ENCODE data around the gene RBM33. TPM values are rescaled to one million over a fixed set of nuclear protein-coding genes. Genes with fewer than 3 reads are reported as not detected.
A peak's percentile ranks its signal among the peaks of the same experiment; 100 is the strongest.

RBM33 gene
- total RNA-seq, 8 experiments from 2014 or later, result 13.3 to 52.0 (median 29.3) TPM

- in situ Hi-C loops (cut with MboI; ENCODE audit: low pct_unique_long_range_greater_than_20kb in 2 of 9, low sequenced_read_pairs in 9 of 9, unreplicated experiment in 9 of 9), result loop anchor here in 3 of 9 experiments (25.0 kb wide), 2 partner anchors 660 to 1010 kb away; no protein-coding TSS in a partner anchor
- Histone ChIP-seq H3K4me3 (no peak overlapping the region), H3K27ac (no peak overlapping the region), H3K4me1 (replicated peaks in 1 of 2) (peaks cover 0 to 8% of the 10 kb centered on the region in 2 donors)
- no peak for ATAC-seq (replicated peaks in 6 of 8)
- 10 to 67% (median 36%) methylated on average over 4 to 6 of the region's 6 CpGs for WGBS, 10 experiments
Observed at GRCh38 chr7:155802291-155802690, 157.8 kb downstream of the RBM33 start.

GRCh38 chr7:155802906-155803417, 158.5 kb downstream of the RBM33 start:
- in situ Hi-C loops (cut with MboI; ENCODE audit: low pct_unique_long_range_greater_than_20kb in 2 of 9, low sequenced_read_pairs in 9 of 9, unreplicated experiment in 9 of 9), result loop anchor here in 3 of 9 experiments (25.0 kb wide), 2 partner anchors 659 to 1009 kb away; no protein-coding TSS in a partner anchor
- Histone ChIP-seq H3K4me3 (peak overlapping the region in 1 of 5 donors; percentile 32), H3K4me1 (replicated peaks in 1 of 2) (peaks cover under 1 to 14% of the 10 kb centered on the region in 2 donors), H3K27ac (no peak overlapping the region)
- 6% methylated on average over 9 of the region's 70 CpGs; no CpG with 5 or more reads in 9 of the 10 experiments for WGBS, 10 experiments
- no peak for ATAC-seq (replicated peaks in 6 of 8)

GRCh38 chr7:155803418-155804376, 159.2 kb downstream of the RBM33 start:
- Histone ChIP-seq H3K4me3 (peak overlapping the region in 3 of 5 donors; percentile 14 to 32 (median 22)), H3K27ac (no peak overlapping the region), H3K4me1 (replicated peaks in 1 of 2) (peaks cover 8 to 17% of the 10 kb centered on the region in 2 donors)
- peak in 6 of 8 experiments; percentile 1 to 41 (median 30) for ATAC-seq (replicated peaks in 6 of 8)
- WGBS, 10 experiments, result 0 to 13% (median 0%) methylated on average over 2 to 11 of the region's 96 CpGs; no CpG with 5 or more reads in 5 of the 10 experiments
- in situ Hi-C loops (cut with MboI; ENCODE audit: low pct_unique_long_range_greater_than_20kb in 2 of 9, low sequenced_read_pairs in 9 of 9, unreplicated experiment in 9 of 9), result loop anchor here in 3 of 9 experiments (25.0 kb wide), 2 partner anchors 659 to 1009 kb away; no protein-coding TSS in a partner anchor

- Histone ChIP-seq H3K4me3 (peak overlapping the region; percentile 1 to 32 (median 27)), H3K4me1 (replicated peaks in 1 of 2) (peaks cover 13 to 23% of the 10 kb centered on the region in 2 donors), H3K27ac (no peak overlapping the region)
- ATAC-seq (replicated peaks in 6 of 8), result peak in 5 of 8 experiments; percentile 45 to 55 (median 52)
- no CpG with 5 or more reads among the region's 17 CpGs for WGBS, 10 experiments
- in situ Hi-C loops (cut with MboI; ENCODE audit: low pct_unique_long_range_greater_than_20kb in 2 of 9, low sequenced_read_pairs in 9 of 9, unreplicated experiment in 9 of 9), result loop anchor here in 3 of 9 experiments (25.0 kb wide), 2 partner anchors 658 to 1008 kb away; no protein-coding TSS in a partner anchor
Observed at GRCh38 chr7:155804431-155804831, 160.0 kb downstream of the RBM33 start.

GRCh38 chr7:155804897-155805825, 160.7 kb downstream of the RBM33 start:
- in situ Hi-C loops (cut with MboI; ENCODE audit: low pct_unique_long_range_greater_than_20kb in 2 of 9, low sequenced_read_pairs in 9 of 9, unreplicated experiment in 9 of 9), result loop anchor here in 3 of 9 experiments (25.0 kb wide), 2 partner anchors 657 to 1007 kb away; no protein-coding TSS in a partner anchor
- Histone ChIP-seq H3K4me3 (peak overlapping the region; percentile 4 to 32 (median 27)), H3K27ac (no peak overlapping the region), H3K4me1 (replicated peaks in 1 of 2) (peaks cover 16 to 29% of the 10 kb centered on the region in 2 donors)
- ATAC-seq (replicated peaks in 6 of 8), result peak; percentile 55 to 86 (median 77)
- WGBS, 10 experiments, result 0 to 3% (median 0%) methylated on average over 1 to 16 of the region's 91 CpGs; no CpG with 5 or more reads in 5 of the 10 experiments

- ATAC-seq (replicated peaks in 6 of 8), result peak in 1 of 8 experiments; percentile 1
- Histone ChIP-seq H3K27ac (no peak overlapping the region), H3K4me1 (replicated peaks in 1 of 2) (peaks cover 18 to 29% of the 10 kb centered on the region in 2 donors), H3K4me3 (peak overlapping the region; percentile 4 to 32 (median 27))
- 0 to 15% methylated on average over 1 to 5 of the region's 18 CpGs; no CpG with 5 or more reads in 8 of the 10 experiments for whole genome bisulfite sequencing, 10 experiments
- in situ Hi-C loops (cut with MboI; ENCODE audit: low pct_unique_long_range_greater_than_20kb in 2 of 9, low sequenced_read_pairs in 9 of 9, unreplicated experiment in 9 of 9), result loop anchor here in 3 of 9 experiments (25.0 kb wide), 2 partner anchors 657 to 1007 kb away; no protein-coding TSS in a partner anchor
Observed at GRCh38 chr7:155805826-155806095, 161.3 kb downstream of the RBM33 start.

GRCh38 chr7:155806096-155806871, 161.8 kb downstream of the RBM33 start:
- H3K4me3 ChIP-seq, result peak overlapping the region in 1 of 5 donors; percentile 32
- H3K4me1 ChIP-seq (replicated peaks in 1 of 2), result peaks cover 18 to 29% of the 10 kb centered on the region in 2 donors
- no peak overlapping the region for H3K27ac ChIP-seq
- in situ Hi-C loops (cut with MboI; ENCODE audit: low pct_unique_long_range_greater_than_20kb in 2 of 9, low sequenced_read_pairs in 9 of 9, unreplicated experiment in 9 of 9), result loop anchor here in 3 of 9 experiments (25.0 kb wide), 2 partner anchors 656 to 1006 kb away; no protein-coding TSS in a partner anchor
- 13 to 44% (median 30%) methylated on average over 3 to 22 of the region's 47 CpGs; no CpG with 5 or more reads in 6 of the 10 experiments for WGBS, 10 experiments
- ATAC-seq (replicated peaks in 6 of 8), result no peak

- in situ Hi-C loops (cut with MboI; ENCODE audit: low pct_unique_long_range_greater_than_20kb in 2 of 9, low sequenced_read_pairs in 9 of 9, unreplicated experiment in 9 of 9), result loop anchor here in 3 of 9 experiments (25.0 kb wide), 2 partner anchors 655 to 1005 kb away; no protein-coding TSS in a partner anchor
- H3K27ac ChIP-seq, result no peak overlapping the region
- peaks cover 21 to 29% of the 10 kb centered on the region in 2 donors for H3K4me1 ChIP-seq (replicated peaks in 1 of 2)
- no peak for ATAC-seq (replicated peaks in 6 of 8)
- 0 to 25% (median 20%) methylated on average over 1 to 8 of the region's 19 CpGs; no CpG with 5 or more reads in 7 of the 10 experiments for WGBS, 10 experiments
- H3K4me3 ChIP-seq, result no peak overlapping the region
Observed at GRCh38 chr7:155807065-155807671, 162.7 kb downstream of the RBM33 start.

- in situ Hi-C loops (cut with MboI; ENCODE audit: low pct_unique_long_range_greater_than_20kb in 2 of 9, low sequenced_read_pairs in 9 of 9, unreplicated experiment in 9 of 9), result loop anchor here in 3 of 9 experiments (25.0 kb wide), 2 partner anchors 654 to 1004 kb away; no protein-coding TSS in a partner anchor
- 0 to 40% (median 5%) methylated on average over 1 to 6 of the region's 33 CpGs; no CpG with 5 or more reads in 3 of the 10 experiments for WGBS, 10 experiments
- Histone ChIP-seq H3K4me1 (replicated peaks in 1 of 2) (peaks cover 26 to 29% of the 10 kb centered on the region in 2 donors), H3K27ac (no peak overlapping the region), H3K4me3 (peak overlapping the region in 4 of 5 donors; percentile 19 to 59 (median 26))
- peak in 5 of 8 experiments; percentile 5 to 31 (median 21) for ATAC-seq (replicated peaks in 6 of 8)
Observed at GRCh38 chr7:155807789-155808548, 163.5 kb downstream of the RBM33 start.

- in situ Hi-C loops (cut with MboI; ENCODE audit: low pct_unique_long_range_greater_than_20kb in 2 of 9, low sequenced_read_pairs in 9 of 9, unreplicated experiment in 9 of 9), result loop anchor here in 3 of 9 experiments (25.0 kb wide), 2 partner anchors 654 to 1004 kb away; no protein-coding TSS in a partner anchor
- Histone ChIP-seq H3K27ac (no peak overlapping the region), H3K4me1 (replicated peaks in 1 of 2) (peaks cover 23 to 26% of the 10 kb centered on the region in 2 donors), H3K4me3 (peak overlapping the region in 4 of 5 donors; percentile 19 to 59 (median 26))
- whole genome bisulfite sequencing, 10 experiments, result 0 to 6% (median 0%) methylated on average over 1 to 8 of the region's 64 CpGs; no CpG with 5 or more reads in 7 of the 10 experiments
- ATAC-seq (replicated peaks in 6 of 8), result peak in 5 of 8 experiments; percentile 3 to 34 (median 33)
Observed at GRCh38 chr7:155808549-155809331, 164.3 kb downstream of the RBM33 start.

All from motor neuron (in vitro differentiated cells).